NCI-H1048 (cell line): ENCODE measurements around the gene ZNF366.
"Not testable (repeated sequence)": the region's sequence is repeated elsewhere in the genome, so short reads cannot be mapped to it uniquely, and the experiment has no call there.

Experiments
- DNase-seq: peaks from one replicate; lab custom pipeline; 2025; lab: John Stamatoyannopoulos, UW

The ZNF366 gene

GRCh38 chr5:72439192-72439591 is 68.0 kb downstream of the ZNF366 start:
- no peak for DNase-seq

GRCh38 chr5:72438141-72438540 is 69.1 kb downstream of the ZNF366 start:
- DNase-seq, result no peak

- DNase-seq, result no peak
Observed at GRCh38 chr5:72436796-72437471, 70.3 kb downstream of the ZNF366 start.

DNA sequence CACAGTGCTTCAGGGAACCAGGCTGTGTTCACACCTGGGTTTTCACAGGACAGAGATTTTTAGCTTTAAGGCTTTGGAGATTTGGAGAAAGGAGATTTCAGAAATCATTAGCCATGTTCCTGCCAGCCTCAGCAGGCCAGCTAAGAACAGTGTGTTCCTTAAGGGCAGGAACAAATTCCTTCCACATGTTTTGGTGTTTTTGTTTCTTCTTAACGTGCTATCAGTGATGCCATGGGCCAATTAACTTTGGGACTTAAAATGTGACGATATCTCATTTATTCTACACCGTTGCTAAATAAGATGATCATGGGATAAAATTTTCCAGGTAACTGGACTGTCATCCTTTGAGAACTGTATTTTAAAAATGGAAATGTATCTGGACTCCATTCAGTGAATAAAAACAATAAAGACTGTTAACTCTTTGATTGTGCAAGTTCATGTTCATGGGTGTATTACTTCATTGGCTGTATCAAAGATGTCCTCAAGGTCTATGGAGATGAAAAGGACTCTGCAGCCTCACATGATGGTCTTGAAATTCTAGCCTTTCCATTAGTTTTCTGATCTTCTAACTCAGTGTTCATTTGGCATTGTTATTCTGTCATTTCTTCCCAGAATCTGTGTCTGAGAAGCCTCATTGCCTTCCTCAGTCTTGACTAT is 72.3 kb downstream of the ZNF366 start:
- DNase-seq, result no peak

GRCh38 chr5:72434056-72434780 is 73.0 kb downstream of the ZNF366 start:
- DNase-seq, result no peak

DNA sequence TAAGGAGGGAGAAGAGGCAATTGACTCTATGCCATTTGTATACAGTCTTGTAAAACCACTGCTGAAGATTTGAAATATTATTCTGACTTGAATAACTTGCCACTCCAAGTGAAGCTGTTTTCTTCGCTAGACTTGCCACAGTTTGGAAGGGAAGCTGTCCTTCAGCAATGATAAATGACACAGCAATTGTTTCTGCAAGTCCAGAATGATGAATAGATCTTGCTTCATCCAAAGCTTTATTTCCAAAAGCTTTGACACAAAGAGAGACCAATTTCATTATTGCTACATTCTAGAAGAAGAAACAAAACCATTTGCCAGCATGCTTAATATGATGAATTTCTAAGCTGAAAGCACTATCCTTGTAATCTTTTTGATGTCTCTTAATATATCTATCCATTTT is 73.7 kb downstream of the ZNF366 start:
- DNase-seq, result no peak

- DNase-seq, result no peak
Observed at GRCh38 chr5:72428669-72429068, 78.5 kb downstream of the ZNF366 start.

DNA sequence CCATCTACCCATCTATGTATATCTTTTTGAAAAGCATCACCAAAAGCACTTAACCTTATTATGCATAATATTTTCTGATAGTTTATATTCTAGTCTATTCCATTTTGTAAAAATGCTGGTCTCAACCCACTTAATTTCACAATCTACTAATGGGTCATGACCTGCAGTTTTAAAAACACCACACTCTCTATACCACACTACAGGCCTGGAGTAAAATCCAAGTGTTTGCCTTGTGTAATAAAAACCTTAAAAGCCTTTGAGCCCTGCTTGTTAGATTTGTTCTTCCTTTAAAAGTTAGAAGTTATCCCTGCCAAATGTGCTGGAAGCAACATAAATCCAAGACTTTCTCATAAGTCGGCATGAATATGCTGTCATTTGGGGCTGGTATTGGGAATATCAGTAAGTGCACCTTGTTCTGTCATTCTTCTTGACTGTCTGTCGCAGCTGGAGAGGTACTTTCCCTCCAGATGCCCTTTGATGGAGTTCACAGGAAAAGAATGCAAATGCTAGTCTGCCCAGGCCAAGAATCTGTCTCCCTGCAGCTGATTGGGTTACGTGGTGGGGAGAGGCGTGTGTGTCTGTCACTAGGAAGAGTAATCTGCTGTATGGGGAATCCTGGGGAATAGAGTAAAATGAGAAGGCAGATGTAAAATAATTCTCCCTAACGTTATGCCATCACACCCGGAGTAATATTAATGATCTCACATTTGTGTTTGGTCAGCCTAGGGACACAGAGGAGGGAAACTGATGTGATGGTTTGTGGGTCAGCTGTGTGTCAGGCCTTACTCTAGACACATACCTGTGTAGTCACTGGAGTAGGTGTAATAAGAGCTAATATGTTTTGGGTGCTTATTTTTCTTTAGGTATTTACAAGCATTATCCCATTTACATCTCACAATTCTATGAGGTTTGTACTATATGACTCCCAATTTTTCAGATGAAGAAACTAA is 79.4 kb downstream of the ZNF366 start:
- DNase-seq, result no peak

GRCh38 chr5:72427016-72427415 is 80.2 kb downstream of the ZNF366 start:
- DNase-seq, result no peak

DNA sequence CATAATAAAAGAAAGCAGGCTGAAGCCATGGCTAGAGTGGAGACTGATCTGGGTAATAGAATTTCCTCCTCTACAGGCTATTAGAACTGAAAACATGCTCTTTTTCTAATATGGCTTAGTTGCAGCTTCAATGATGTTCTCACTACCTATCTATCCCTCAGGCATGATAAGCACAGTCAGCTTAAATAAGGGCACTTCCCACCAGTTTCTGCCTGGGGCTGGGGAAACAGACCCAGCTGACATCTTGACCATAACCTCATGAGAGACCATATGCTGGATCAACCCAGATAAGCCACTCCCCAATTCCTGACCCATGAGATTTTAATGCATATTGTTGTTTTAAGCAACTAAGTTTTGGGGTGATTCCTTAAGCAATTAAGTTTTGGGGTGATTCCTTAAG is 81.2 kb downstream of the ZNF366 start:
- no peak for DNase-seq

- no peak for DNase-seq
Observed at GRCh38 chr5:72418271-72418670, 88.9 kb downstream of the ZNF366 start.

- no peak for DNase-seq
Observed at GRCh38 chr5:72417333-72418062, 89.7 kb downstream of the ZNF366 start.

GRCh38 chr5:72415616-72416325 is 91.4 kb downstream of the ZNF366 start:
- no peak for DNase-seq

GRCh38 chr5:72412283-72413055 is 94.7 kb downstream of the ZNF366 start:
- DNase-seq, result no peak

DNA sequence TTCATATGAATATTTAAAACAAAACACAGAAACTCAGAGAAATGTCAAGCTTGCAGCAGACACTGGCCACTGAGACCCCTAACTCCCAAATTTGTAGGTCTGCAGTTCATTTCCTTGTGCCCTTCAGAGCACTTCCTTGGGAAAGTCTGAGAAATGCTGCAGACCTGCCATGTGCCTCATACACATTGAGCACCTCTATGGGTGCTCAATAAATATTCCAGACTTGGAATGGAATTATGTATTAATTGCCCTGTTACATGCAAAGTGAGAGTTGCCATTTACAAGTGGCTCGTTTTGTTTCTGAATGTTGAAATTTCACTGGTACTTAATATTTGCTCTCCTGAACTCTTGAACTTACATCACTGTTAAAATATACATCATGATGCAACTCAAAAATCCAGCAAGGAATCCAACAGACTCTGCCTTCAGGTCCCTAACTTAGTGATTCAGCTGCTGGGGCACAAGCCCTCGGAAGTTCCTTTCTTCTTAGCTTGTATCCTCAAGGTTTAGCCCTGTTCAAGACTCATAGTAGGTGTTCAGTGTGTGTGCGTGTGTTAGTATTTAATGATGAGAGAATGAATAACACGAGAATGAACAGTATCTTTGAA is 96.4 kb downstream of the ZNF366 start:
- DNase-seq, result no peak

GRCh38 chr5:72408603-72409002 is 98.6 kb downstream of the ZNF366 start:
- no peak for DNase-seq

GRCh38 chr5:72408127-72408526 is 99.1 kb downstream of the ZNF366 start:
- DNase-seq, result no peak

- no peak for DNase-seq
Observed at GRCh38 chr5:72407541-72407940, 99.7 kb downstream of the ZNF366 start.

GRCh38 chr5:72407078-72407477 is 100.1 kb downstream of the ZNF366 start:
- no peak for DNase-seq

DNA sequence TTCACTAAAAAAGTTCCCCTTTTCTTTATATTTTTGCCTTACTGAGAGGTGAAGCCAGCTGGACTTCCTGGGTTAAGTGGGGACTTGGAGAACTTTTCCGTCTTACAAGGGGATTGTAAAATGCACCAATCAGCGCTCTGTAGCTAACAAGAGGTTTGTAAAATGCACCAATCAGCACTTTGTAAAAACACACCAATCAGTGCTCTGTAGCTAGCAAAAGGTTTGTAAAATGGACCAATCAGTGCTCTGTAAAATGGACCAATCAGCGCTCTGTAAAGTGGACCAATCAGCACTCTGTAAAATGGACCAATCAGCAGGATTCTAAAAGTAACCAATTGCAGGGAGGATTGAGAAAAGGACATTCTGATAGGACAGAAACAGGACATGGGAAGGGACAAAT is 102.4 kb downstream of the ZNF366 start:
- not testable (repeated sequence) for DNase-seq
